Lower leg skin (tissue), 4 donors: ENCODE measurements around the gene TMEM9. TPM values are rescaled to one million over a fixed set of nuclear protein-coding genes. Genes with fewer than 3 reads are reported as not detected.
A peak's percentile ranks its signal among the peaks of the same experiment; 100 is the strongest.

ENCODE experiments used
- DNase-seq, 2 donors: peaks; one replicate each; pipeline ENCODE4 v3.0.0-alpha.2; 2019; ENCODE audit warnings: low spot score in 2 of 2
- H3K4me3 ChIP-seq: fragments of 200-600 bp; sonication (generic); 2 replicates; pipeline ENCODE4 v1.5.1; 2017; ENCODE audit warnings: mild to moderate bottlenecking, low read depth; ENCODE audit not compliant: poor library complexity, severe bottlenecking
- CTCF ChIP-seq, 3 donors: fragments of 450-650 bp; IDR thresholded peaks; one replicate each; pipeline ENCODE4 v1.5.1; 2016; ENCODE audit warnings: antibody characterized with exemption in 3 of 3, mild to moderate bottlenecking in 3 of 3, moderate library complexity in 2 of 3
- POLR2A ChIP-seq, 2 donors: fragments of 450-650 bp; IDR thresholded peaks; one replicate each; pipeline ENCODE4 v1.6.1; 2016 to 2017; ENCODE audit warnings: antibody characterized with exemption in 2 of 2, mild to moderate bottlenecking in 1 of 2, moderate library complexity in 1 of 2
- WGBS, 2 donors: methylation state at CpG; one replicate each; pipeline ENCODE4 v1.1.5; 2018; 5-methylcytosine and 5-hydroxymethylcytosine counted together
- intact Hi-C: fragments of 100-400 bp; cut with DNase I; formaldehyde crosslinking; loops from one replicate; pipeline ENCODE4 v1.15.0; 2023; ENCODE audit warnings: low total_unique reads
- total RNA-seq, 4 donors: library from RNA; depleted of rRNA; stranded (reverse); fragments of >200 nt; gene quantifications; one replicate each; pipeline ENCODE4 v1.1.0, GENCODE V29; 2016

The TMEM9 gene
- total RNA-seq, 4 donors from 2014 or later: 32.3 to 48.5 (median 45.9) TPM

- WGBS, 2 donors: 90 to 95% methylated on average over 12 to 13 of the region's 13 CpGs
- peak in 1 of 2 donors; percentile 68 for DNase-seq
- TF ChIP-seq CTCF (IDR thresholded peaks at IDR 0.05) (no peak), POLR2A (IDR thresholded peaks at IDR 0.05) (no peak)
- no peak overlapping the region for H3K4me3 ChIP-seq
- intact Hi-C loops: no loop called here
Measured at GRCh38 chr1:201147396-201148015, 6.8 kb downstream of the TMEM9 start.

GRCh38 chr1:201146626-201147390 is 7.5 kb downstream of the TMEM9 start:
- WGBS, 2 donors: 90 to 93% methylated on average over 16 to 17 of the region's 17 CpGs
- intact Hi-C loops: no loop called here
- TF ChIP-seq POLR2A (IDR thresholded peaks at IDR 0.05) (no peak), CTCF (IDR thresholded peaks at IDR 0.05) (no peak)

GRCh38 chr1:201145816-201146215 is 8.5 kb downstream of the TMEM9 start:
- TF ChIP-seq CTCF (IDR thresholded peaks at IDR 0.05) (no peak), POLR2A (IDR thresholded peaks at IDR 0.05) (no peak)
- intact Hi-C loops: no loop called here
- peak in 1 of 2 donors; percentile 69 for DNase-seq
- no peak overlapping the region for H3K4me3 ChIP-seq
- 94 to 96% methylated on average over 7 of the region's 7 CpGs for WGBS, 2 donors

More at GRCh38 chr1:201146626-201147390, 7.5 kb downstream of the TMEM9 start:
- DNase-seq: peak in 1 of 2 donors; percentile 70
- no peak overlapping the region for H3K4me3 ChIP-seq

GRCh38 chr1:201145132-201145531 is 9.1 kb downstream of the TMEM9 start:
- peak in 1 of 2 donors; percentile 75 for DNase-seq
- 84 to 87% methylated on average over 3 of the region's 3 CpGs for WGBS, 2 donors
- TF ChIP-seq POLR2A (IDR thresholded peaks at IDR 0.05): no peak
- TF ChIP-seq CTCF (IDR thresholded peaks at IDR 0.05): no peak
- H3K4me3 ChIP-seq: no peak overlapping the region
- intact Hi-C loops: no loop called here

- 85 to 90% methylated on average over 5 of the region's 5 CpGs for WGBS, 2 donors
- intact Hi-C loops: no loop called here
- H3K4me3 ChIP-seq: no peak overlapping the region
- peak in 1 of 2 donors; percentile 58 for DNase-seq
- no peak for TF ChIP-seq POLR2A (IDR thresholded peaks at IDR 0.05)
- TF ChIP-seq CTCF (IDR thresholded peaks at IDR 0.05): no peak
Measured at GRCh38 chr1:201144701-201145100, 9.6 kb downstream of the TMEM9 start.
